Trophoblast cell (in vitro differentiated cells and primary cell): ENCODE measurements around the gene SUDS3.

Experiments used
- DNase-seq, 2 donors: peaks; one replicate each; pipeline ENCODE4 v3.0.0-alpha.2; 2016
- H2AFZ ChIP-seq: 2 replicates; pipeline ENCODE4 v1.6.1; 2013; ENCODE audit warnings: low read length, moderate library complexity, mild to moderate bottlenecking; ENCODE audit not compliant: insufficient read depth, poor library complexity
- H2AK5ac ChIP-seq: 2 replicates; pipeline ENCODE4 v1.6.1; 2013; ENCODE audit warnings: mild to moderate bottlenecking, low read length
- H2BK120ac ChIP-seq: 2 replicates; pipeline ENCODE4 v1.6.1; 2013; ENCODE audit warnings: low read length, mild to moderate bottlenecking, moderate library complexity; ENCODE audit not compliant: insufficient read depth, poor library complexity
- H2BK12ac ChIP-seq: 2 replicates; pipeline ENCODE4 v1.6.1; 2013; ENCODE audit warnings: mild to moderate bottlenecking, low read length, moderate library complexity
- H2BK5ac ChIP-seq: 2 replicates; pipeline ENCODE4 v1.6.1; 2013; ENCODE audit warnings: low read length, low read depth, moderate library complexity, mild to moderate bottlenecking; ENCODE audit not compliant: poor library complexity
- H3K14ac ChIP-seq: 2 replicates; pipeline ENCODE4 v1.6.1; 2013; ENCODE audit warnings: mild to moderate bottlenecking, low read length
- H3K18ac ChIP-seq: 2 replicates; pipeline ENCODE4 v1.6.1; 2013; ENCODE audit warnings: mild to moderate bottlenecking, low read length
- H3K23ac ChIP-seq: 2 replicates; pipeline ENCODE4 v1.6.1; 2013; ENCODE audit warnings: low read length
- H3K27ac ChIP-seq: 2 replicates; pipeline ENCODE4 v1.5.1; 2013; ENCODE audit warnings: low read depth, mild to moderate bottlenecking, inconsistent platforms, low read length, moderate library complexity
- H3K27me3 ChIP-seq: 2 replicates; pipeline ENCODE4 v1.6.1; 2013; ENCODE audit warnings: inconsistent platforms, mild to moderate bottlenecking, low read length, moderate library complexity; ENCODE audit not compliant: insufficient read depth
- H3K36me3 ChIP-seq, 2 experiments: 1 replicate in 1 of 2; 2 replicates in 1 of 2; pipeline ENCODE4 v1.6.1; 2013; ENCODE audit warnings: low read length in 2 of 2, mild to moderate bottlenecking in 2 of 2, moderate library complexity in 1 of 2; ENCODE audit not compliant: insufficient read depth in 2 of 2, control insufficient read depth in 1 of 2
- H3K4ac ChIP-seq: 2 replicates; pipeline ENCODE4 v1.6.1; 2013; ENCODE audit warnings: low read depth, mild to moderate bottlenecking, low read length, moderate library complexity
- H3K4me1 ChIP-seq, 2 experiments: 1 replicate in 1 of 2; 2 replicates in 1 of 2; pipeline ENCODE4 v1.6.1; 2013; ENCODE audit warnings: low read length in 2 of 2, mild to moderate bottlenecking in 2 of 2, moderate library complexity in 1 of 2; ENCODE audit not compliant: insufficient read depth in 2 of 2, control insufficient read depth in 1 of 2
- H3K4me2 ChIP-seq: 2 replicates; pipeline ENCODE4 v1.6.1; 2013; ENCODE audit warnings: inconsistent platforms, mild to moderate bottlenecking, low read length, moderate library complexity
- H3K4me3 ChIP-seq: 2 replicates; pipeline ENCODE4 v1.5.1; 2013; ENCODE audit warnings: mild to moderate bottlenecking, low read depth, low read length, inconsistent platforms
- H3K79me1 ChIP-seq: one replicate; pipeline ENCODE4 v1.6.1; 2013; ENCODE audit warnings: low read length
- H3K79me2 ChIP-seq: 2 replicates; pipeline ENCODE4 v1.6.1; 2013; ENCODE audit warnings: low read length, mild to moderate bottlenecking; ENCODE audit not compliant: control insufficient read depth, insufficient read depth, poor library complexity
- H3K9ac ChIP-seq: 2 replicates; pipeline ENCODE4 v1.6.1; 2013; ENCODE audit warnings: mild to moderate bottlenecking, low read length
- H3K9me3 ChIP-seq: 2 replicates; pipeline ENCODE4 v1.6.1; 2013; ENCODE audit warnings: low read depth, mild to moderate bottlenecking, control low read depth, inconsistent platforms, low read length; ENCODE audit not compliant: insufficient read depth
- H4K12ac ChIP-seq: 2 replicates; pipeline ENCODE4 v1.6.1; 2013; ENCODE audit warnings: low read depth, mild to moderate bottlenecking, low read length, moderate library complexity
- H4K8ac ChIP-seq: 2 replicates; pipeline ENCODE4 v1.6.1; 2013; ENCODE audit warnings: low read depth, mild to moderate bottlenecking, low read length, moderate library complexity
- H4K91ac ChIP-seq: one replicate; pipeline ENCODE4 v1.6.1; 2013; ENCODE audit warnings: low read depth, mild to moderate bottlenecking, low read length, moderate library complexity
- WGBS: extraction: QIAGEN DNeasy Blood & Tissue Kit; methylation state at CpG from one replicate; pipeline ENCODE4 v1.1.7; 2013; ENCODE audit warnings: missing lambda C conversion rate; ENCODE audit not compliant: insufficient read length, insufficient coverage; ENCODE audit errors: extremely low coverage; 5-methylcytosine and 5-hydroxymethylcytosine counted together

The SUDS3 gene

GRCh38 chr12:118336123-118336522 lies 40.2 kb upstream of the SUDS3 start:
- no peak overlapping the region for H3K14ac ChIP-seq
- H2BK120ac ChIP-seq = no peak overlapping the region
- no peak overlapping the region for H3K18ac ChIP-seq
- no peak overlapping the region for H3K23ac ChIP-seq
- no peak overlapping the region for H4K12ac ChIP-seq
- no peaks in the 10 kb centered on the region for H3K9me3 ChIP-seq
- no peak overlapping the region for H2AK5ac ChIP-seq
- no peak overlapping the region for H4K8ac ChIP-seq
- no peak overlapping the region for H4K91ac ChIP-seq
- no peak overlapping the region for H3K4me3 ChIP-seq
- no peaks in the 10 kb centered on the region for H3K27me3 ChIP-seq
- no peak overlapping the region for H2AFZ ChIP-seq
- H3K4ac ChIP-seq = no peak overlapping the region
- no peak for DNase-seq
- H3K79me2 ChIP-seq = no peaks in the 10 kb centered on the region
- no peak overlapping the region for H2BK5ac ChIP-seq
- no peaks in the 10 kb centered on the region for H3K79me1 ChIP-seq
- no peak overlapping the region for H3K27ac ChIP-seq
- H3K36me3 ChIP-seq = no peaks in the 10 kb centered on the region
- H3K4me1 ChIP-seq = no peaks in the 10 kb centered on the region
- no peak overlapping the region for H2BK12ac ChIP-seq
- H3K4me2 ChIP-seq = no peak overlapping the region
- H3K9ac ChIP-seq = no peak overlapping the region
- no CpG with 5 or more reads among the region's 2 CpGs for WGBS

- Histone ChIP-seq H3K18ac (no peak overlapping the region), H2BK12ac (no peak overlapping the region), H3K4me1 (no peaks in the 10 kb centered on the region), H3K79me1 (no peaks in the 10 kb centered on the region), H4K12ac (no peak overlapping the region), H3K9ac (no peak overlapping the region), H3K4ac (no peak overlapping the region), H2BK120ac (no peak overlapping the region), H3K27me3 (no peaks in the 10 kb centered on the region), H4K8ac (no peak overlapping the region), H3K4me3 (no peak overlapping the region), H3K14ac (no peak overlapping the region), H3K79me2 (no peaks in the 10 kb centered on the region), H3K36me3 (no peaks in the 10 kb centered on the region), H3K23ac (no peak overlapping the region), H2BK5ac (no peak overlapping the region), H3K27ac (no peak overlapping the region), H3K4me2 (no peak overlapping the region), H2AK5ac (no peak overlapping the region), H3K9me3 (no peaks in the 10 kb centered on the region), H2AFZ (no peak overlapping the region), H4K91ac (no peak overlapping the region)
- no CpG with 5 or more reads among the region's 6 CpGs for WGBS
- no peak for DNase-seq
Observed at GRCh38 chr12:118337194-118337838, 39.0 kb upstream of the SUDS3 start.

GRCh38 chr12:118342090-118342489 lies 34.3 kb upstream of the SUDS3 start:
- no peaks in the 10 kb centered on the region for H3K9me3 ChIP-seq
- no peak overlapping the region for H4K8ac ChIP-seq
- H4K91ac ChIP-seq = no peak overlapping the region
- H3K23ac ChIP-seq = no peak overlapping the region
- no peak overlapping the region for H2AK5ac ChIP-seq
- no peak overlapping the region for H3K4me2 ChIP-seq
- no peak overlapping the region for H3K4me3 ChIP-seq
- H2BK120ac ChIP-seq = no peak overlapping the region
- H3K14ac ChIP-seq = no peak overlapping the region
- no peak overlapping the region for H3K27ac ChIP-seq
- H2BK12ac ChIP-seq = no peak overlapping the region
- no peaks in the 10 kb centered on the region for H3K79me1 ChIP-seq
- no peak overlapping the region for H3K9ac ChIP-seq
- no peak overlapping the region for H2BK5ac ChIP-seq
- no CpG with 5 or more reads among the region's 2 CpGs for WGBS
- H3K79me2 ChIP-seq = no peaks in the 10 kb centered on the region
- no peaks in the 10 kb centered on the region for H3K4me1 ChIP-seq
- no peaks in the 10 kb centered on the region for H3K36me3 ChIP-seq
- H3K4ac ChIP-seq = no peak overlapping the region
- no peak for DNase-seq
- no peaks in the 10 kb centered on the region for H3K27me3 ChIP-seq
- no peak overlapping the region for H4K12ac ChIP-seq
- H3K18ac ChIP-seq = no peak overlapping the region
- H2AFZ ChIP-seq = no peak overlapping the region

- Histone ChIP-seq H2BK5ac (no peak overlapping the region), H2BK12ac (no peak overlapping the region), H3K23ac (no peak overlapping the region), H3K4me2 (no peak overlapping the region), H4K91ac (no peak overlapping the region), H4K12ac (no peak overlapping the region), H3K18ac (no peak overlapping the region), H3K9ac (no peak overlapping the region), H3K27me3 (no peaks in the 10 kb centered on the region), H3K4me3 (no peak overlapping the region), H3K79me1 (no peaks in the 10 kb centered on the region), H3K9me3 (no peaks in the 10 kb centered on the region), H2BK120ac (no peak overlapping the region), H4K8ac (no peak overlapping the region), H3K27ac (no peak overlapping the region), H3K36me3 (no peaks in the 10 kb centered on the region), H3K4me1 (no peaks in the 10 kb centered on the region), H3K79me2 (no peaks in the 10 kb centered on the region), H2AFZ (no peak overlapping the region), H3K4ac (no peak overlapping the region), H2AK5ac (no peak overlapping the region), H3K14ac (no peak overlapping the region)
- DNase-seq = no peak
Observed at GRCh38 chr12:118344829-118345228, 31.5 kb upstream of the SUDS3 start.
